Osteocyte (in vitro differentiated cells): ENCODE measurements around the gene DHH. TPM values are rescaled to one million over a fixed set of nuclear protein-coding genes. Genes with fewer than 3 reads are reported as not detected.
"Not testable (repeated sequence)": the region's sequence is repeated elsewhere in the genome, so short reads cannot be mapped to it uniquely, and the experiment has no call there.

Experiments used
- DNase-seq: peaks from one replicate; pipeline ENCODE4 v3.0.0; 2021; ENCODE audit warnings: mixed read lengths; ENCODE audit not compliant: unreplicated experiment; ENCODE audit errors: extremely low spot score
- H3K27ac Mint-ChIP-seq: one replicate; pipeline ENCODE4 v1.8.0; 2021; ENCODE audit warnings: mild to moderate bottlenecking, mixed read lengths; ENCODE audit not compliant: unreplicated experiment
- H3K27me3 Mint-ChIP-seq: one replicate; pipeline ENCODE4 v1.8.0; 2021; ENCODE audit warnings: mixed read lengths; ENCODE audit not compliant: unreplicated experiment
- H3K36me3 Mint-ChIP-seq: one replicate; pipeline ENCODE4 v1.8.0; 2021; ENCODE audit warnings: mixed read lengths; ENCODE audit not compliant: unreplicated experiment
- H3K4me1 Mint-ChIP-seq: one replicate; pipeline ENCODE4 v1.8.0; 2021; ENCODE audit warnings: mixed read lengths; ENCODE audit not compliant: unreplicated experiment
- H3K4me3 Mint-ChIP-seq: one replicate; pipeline ENCODE4 v1.8.0; 2021; ENCODE audit warnings: mild to moderate bottlenecking, moderate library complexity, mixed read lengths; ENCODE audit not compliant: unreplicated experiment
- H3K9me3 Mint-ChIP-seq: one replicate; pipeline ENCODE4 v1.8.0; 2021; ENCODE audit warnings: mixed read lengths; ENCODE audit not compliant: unreplicated experiment
- long read RNA-seq: library from polyadenylated mRNA; unstranded; transcript quantifications from one replicate; pipeline ENCODE4 v2.0.0, GENCODE V29; 2021
- total RNA-seq: library from RNA; stranded (reverse); gene quantifications from 2 replicates; pipeline ENCODE4 v1.2.1, GENCODE V29; 2021
- TF ChIP-seq, protein P1 (sequence below): fragments of 200-600 bp; sonication (generic); IDR thresholded peaks from 2 replicates; pipeline ENCODE4 v1.5.0; 2021; ENCODE audit warnings: antibody characterized with exemption, mild to moderate bottlenecking, moderate library complexity

DHH gene
- total RNA-seq, result 0.13 TPM in 1 of 2 replicates, not detected in the other
- long read RNA-seq, result 0 reads

DNA sequence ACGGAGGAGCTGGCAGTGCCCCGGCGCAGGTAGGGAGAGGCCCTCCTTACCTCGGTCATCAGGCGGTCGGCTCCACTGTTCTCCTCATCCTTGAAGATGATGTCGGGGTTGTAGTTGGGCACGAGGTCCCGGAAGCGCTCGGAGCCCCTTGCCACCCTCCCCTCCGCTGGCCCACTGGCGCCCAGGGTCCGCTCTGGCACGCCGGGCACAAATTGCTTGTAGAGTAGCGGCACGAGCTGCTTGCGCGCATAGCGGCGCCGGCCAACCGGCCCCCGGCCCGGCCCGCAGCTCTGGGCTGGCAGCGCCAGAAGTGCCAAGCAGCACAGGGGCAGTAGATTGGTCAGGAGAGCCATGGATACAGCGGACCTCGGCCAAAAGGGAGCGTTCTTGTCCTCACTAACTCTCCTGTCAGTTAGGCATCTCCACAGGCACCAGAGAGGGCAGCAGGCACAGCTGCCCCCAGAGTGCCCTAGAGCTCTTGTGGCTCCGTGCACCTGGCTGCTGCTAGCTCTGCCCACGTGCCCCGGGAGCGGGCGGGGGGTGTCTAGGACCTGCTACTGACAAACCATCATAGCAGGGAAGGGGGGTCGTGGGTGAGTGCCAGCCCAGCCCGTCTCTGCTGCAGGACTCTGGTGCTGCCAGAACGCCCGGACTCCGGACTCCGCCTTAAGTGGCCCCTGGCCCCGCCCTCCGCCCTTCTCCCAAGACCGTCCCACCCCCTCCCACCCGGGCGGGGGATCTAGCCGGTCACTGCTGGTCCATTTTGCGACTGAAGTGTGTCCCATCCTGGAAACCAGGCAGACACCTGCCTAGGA is at the start of gene DHH:
TSS of gene DHH (minus strand) at position 642 of the 815 bp plus-strand sequence. CDS start at position 353, 289 bp downstream.
- H3K9me3 Mint-ChIP-seq, result no peaks in the 10 kb centered on the region
- DNase-seq, result no peak
- no peak within 1 kb of the TSS for H3K27ac Mint-ChIP-seq
- peaks cover 28% of the 10 kb centered on the region for H3K4me1 Mint-ChIP-seq
- H3K36me3 Mint-ChIP-seq, result peaks cover 26% of the 10 kb centered on the region
- H3K27me3 Mint-ChIP-seq, result peaks cover 33% of the 10 kb centered on the region
- H3K4me3 Mint-ChIP-seq, result no peak within 1 kb of the TSS
- TF ChIP-seq, protein P1, sequence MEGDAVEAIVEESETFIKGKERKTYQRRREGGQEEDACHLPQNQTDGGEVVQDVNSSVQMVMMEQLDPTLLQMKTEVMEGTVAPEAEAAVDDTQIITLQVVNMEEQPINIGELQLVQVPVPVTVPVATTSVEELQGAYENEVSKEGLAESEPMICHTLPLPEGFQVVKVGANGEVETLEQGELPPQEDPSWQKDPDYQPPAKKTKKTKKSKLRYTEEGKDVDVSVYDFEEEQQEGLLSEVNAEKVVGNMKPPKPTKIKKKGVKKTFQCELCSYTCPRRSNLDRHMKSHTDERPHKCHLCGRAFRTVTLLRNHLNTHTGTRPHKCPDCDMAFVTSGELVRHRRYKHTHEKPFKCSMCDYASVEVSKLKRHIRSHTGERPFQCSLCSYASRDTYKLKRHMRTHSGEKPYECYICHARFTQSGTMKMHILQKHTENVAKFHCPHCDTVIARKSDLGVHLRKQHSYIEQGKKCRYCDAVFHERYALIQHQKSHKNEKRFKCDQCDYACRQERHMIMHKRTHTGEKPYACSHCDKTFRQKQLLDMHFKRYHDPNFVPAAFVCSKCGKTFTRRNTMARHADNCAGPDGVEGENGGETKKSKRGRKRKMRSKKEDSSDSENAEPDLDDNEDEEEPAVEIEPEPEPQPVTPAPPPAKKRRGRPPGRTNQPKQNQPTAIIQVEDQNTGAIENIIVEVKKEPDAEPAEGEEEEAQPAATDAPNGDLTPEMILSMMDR, result no peak

DNA sequence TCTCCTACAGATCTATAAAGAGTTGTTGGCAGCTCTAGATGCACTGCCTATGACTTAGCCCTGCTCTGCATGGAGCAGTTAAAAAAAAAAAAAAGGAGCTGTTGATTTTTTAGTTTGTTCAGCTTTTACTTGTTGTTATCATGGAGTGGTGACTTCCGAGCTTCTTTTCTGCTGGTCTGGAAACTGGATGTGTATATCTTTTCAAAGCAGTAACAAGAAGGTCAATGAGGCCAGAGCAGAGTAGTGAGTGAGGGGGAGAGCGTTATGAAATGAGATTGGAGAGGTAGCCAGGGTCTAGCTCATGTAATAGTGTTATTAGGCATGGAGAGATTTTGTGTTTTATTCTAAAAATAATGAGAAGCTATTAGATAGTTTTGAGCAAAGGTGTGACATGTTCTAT is 49.8 kb upstream of the DHH start:
- H3K9me3 Mint-ChIP-seq, result no peaks in the 10 kb centered on the region
- H3K4me3 Mint-ChIP-seq, result no peak overlapping the region
- no peak overlapping the region for H3K27ac Mint-ChIP-seq
- no peaks in the 10 kb centered on the region for H3K27me3 Mint-ChIP-seq
- no peaks in the 10 kb centered on the region for H3K36me3 Mint-ChIP-seq
- no peaks in the 10 kb centered on the region for H3K4me1 Mint-ChIP-seq
- TF ChIP-seq, protein P1, result no peak
- no peak for DNase-seq

DNA sequence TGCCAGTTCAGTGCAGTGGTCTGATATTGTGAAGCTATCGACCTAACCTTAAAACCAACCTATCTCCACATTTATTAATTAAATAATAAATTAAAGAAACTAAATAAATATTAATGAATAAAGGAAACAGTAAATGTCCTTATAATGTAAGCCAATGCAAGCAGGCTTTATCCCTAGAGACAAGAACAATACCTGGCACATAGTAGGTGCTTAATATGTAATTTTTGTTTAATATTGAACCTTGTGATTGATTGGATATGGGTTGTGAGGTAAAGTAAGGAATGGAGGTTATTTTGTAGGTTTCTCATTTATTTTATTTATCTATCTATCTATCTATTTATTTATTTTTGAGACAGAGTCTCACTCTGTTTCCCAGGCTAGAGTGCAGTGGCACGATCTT is 44.4 kb upstream of the DHH start:
- no peaks in the 10 kb centered on the region for H3K9me3 Mint-ChIP-seq
- no peak overlapping the region for H3K27ac Mint-ChIP-seq
- no peak overlapping the region for H3K4me3 Mint-ChIP-seq
- H3K27me3 Mint-ChIP-seq, result no peaks in the 10 kb centered on the region
- TF ChIP-seq, protein P1, result no peak
- peaks cover 2% of the 10 kb centered on the region for H3K36me3 Mint-ChIP-seq
- H3K4me1 Mint-ChIP-seq, result no peaks in the 10 kb centered on the region
- no peak for DNase-seq

DNA sequence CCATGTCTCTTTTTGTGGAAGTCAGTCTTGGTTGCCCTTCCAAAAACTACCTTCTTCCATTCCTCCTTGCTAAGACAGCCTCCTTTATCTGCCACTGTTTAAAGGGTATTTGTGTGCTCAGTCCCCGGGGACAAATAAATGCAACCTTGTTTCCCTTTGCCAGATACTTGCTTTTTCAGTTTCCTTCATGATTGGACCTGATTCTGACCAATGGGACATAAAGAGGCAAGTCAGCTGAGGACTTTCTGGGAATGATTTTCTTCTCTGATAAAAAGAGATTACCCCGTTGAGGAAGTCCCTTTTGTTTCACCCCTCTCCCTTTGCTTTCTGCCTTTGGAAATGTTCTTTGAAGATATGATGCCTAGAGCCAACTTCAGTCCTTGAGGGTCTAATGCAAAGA is 44.0 kb upstream of the DHH start:
- no peak for DNase-seq
- H3K9me3 Mint-ChIP-seq, result no peaks in the 10 kb centered on the region
- H3K36me3 Mint-ChIP-seq, result peaks cover 2% of the 10 kb centered on the region
- H3K4me1 Mint-ChIP-seq, result no peaks in the 10 kb centered on the region
- no peak overlapping the region for H3K4me3 Mint-ChIP-seq
- TF ChIP-seq, protein P1, result no peak
- no peak overlapping the region for H3K27ac Mint-ChIP-seq
- H3K27me3 Mint-ChIP-seq, result no peaks in the 10 kb centered on the region

DNA sequence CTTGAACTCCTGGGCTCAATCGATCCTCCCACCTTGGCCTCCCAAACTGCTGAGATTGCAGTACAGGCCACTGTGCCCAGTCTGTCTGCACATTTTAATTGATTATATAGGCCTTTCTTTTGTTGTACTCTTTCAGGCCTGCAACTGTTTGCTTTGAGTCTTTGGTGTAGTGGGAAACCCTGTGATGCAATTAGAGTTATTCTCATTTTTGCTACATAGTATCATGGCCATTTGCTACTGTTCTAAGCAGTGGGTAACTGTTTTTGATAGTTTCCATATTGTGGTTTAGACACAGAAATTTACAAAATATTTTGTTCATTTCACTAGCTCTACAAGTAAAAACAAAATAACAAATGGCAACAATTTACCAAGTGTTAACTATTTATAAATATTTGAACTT is 42.9 kb upstream of the DHH start:
- H3K27ac Mint-ChIP-seq, result no peak overlapping the region
- H3K36me3 Mint-ChIP-seq, result peaks cover 2% of the 10 kb centered on the region
- peaks cover 6% of the 10 kb centered on the region for H3K4me1 Mint-ChIP-seq
- TF ChIP-seq, protein P1, result no peak
- no peak for DNase-seq
- H3K4me3 Mint-ChIP-seq, result no peak overlapping the region
- H3K9me3 Mint-ChIP-seq, result no peaks in the 10 kb centered on the region
- no peaks in the 10 kb centered on the region for H3K27me3 Mint-ChIP-seq

DNA sequence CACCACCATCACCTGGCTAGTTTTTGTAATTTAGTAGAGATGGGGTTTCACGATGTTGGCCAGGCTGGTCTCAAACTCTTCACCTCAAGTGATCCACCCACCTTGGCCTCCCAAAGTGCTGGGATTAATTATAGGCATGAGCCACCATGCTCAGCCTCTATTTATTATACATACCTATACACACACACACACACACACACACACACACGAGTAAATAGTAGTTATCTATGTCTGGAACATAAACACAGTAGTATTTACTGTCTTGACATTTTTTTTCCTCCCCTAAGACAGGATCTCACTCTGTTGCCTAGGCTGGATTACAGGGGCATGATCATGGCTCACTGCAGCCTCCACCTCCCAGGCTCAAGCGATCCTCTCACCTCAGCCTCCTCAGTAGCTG is 42.4 kb upstream of the DHH start:
- H3K36me3 Mint-ChIP-seq, DNase-seq, H3K27ac Mint-ChIP-seq, H3K9me3 Mint-ChIP-seq, H3K27me3 Mint-ChIP-seq, H3K4me3 Mint-ChIP-seq: not testable (repeated sequence)
- peaks cover 11% of the 10 kb centered on the region for H3K4me1 Mint-ChIP-seq
